ENCODE data around the gene INMT.

- TF ChIP-seq BACH1 (IDR thresholded peaks at IDR 0.05; ENCODE audit: low read length): no peak
- no peak for TF ChIP-seq ATF3 (IDR thresholded peaks at IDR 0.05; ENCODE audit: insufficient read depth, low read depth, low read length)
- no peak for TF ChIP-seq POLR2AphosphoS5 (IDR thresholded peaks at IDR 0.05; ENCODE audit: low read depth, low read length)
- no peak for TF ChIP-seq JUN (IDR thresholded peaks at IDR 0.05; ENCODE audit: low read depth, low read length)
- TF ChIP-seq SUZ12 (IDR thresholded peaks at IDR 0.05; ENCODE audit: low read length): no peak
- no peak for TF ChIP-seq JUND (IDR thresholded peaks at IDR 0.05; ENCODE audit: low read length)
- no peak for TF ChIP-seq BCL11A (IDR thresholded peaks at IDR 0.05; ENCODE audit: low read depth in 2 of 2, low read length in 2 of 2)
- TF ChIP-seq USF2 (IDR thresholded peaks at IDR 0.05; ENCODE audit: low read length): no peak
- no peak for TF ChIP-seq CTCF (IDR thresholded peaks at IDR 0.05; ENCODE audit: control extremely low read depth in 1 of 3, insufficient read depth in 1 of 3, low read depth in 1 of 3, low read length in 3 of 3)
- TF ChIP-seq MAX (IDR thresholded peaks at IDR 0.05): no peak
Measured at GRCh38 chr7:30741289-30741688, 10.6 kb upstream of the INMT start.
